ENCODE measurements around the gene CLSTN1. TPM values are rescaled to one million over a fixed set of nuclear protein-coding genes. Genes with fewer than 3 reads are reported as not detected.

Gene CLSTN1
- polyA plus RNA-seq, 5 donors, result 82.7 to 121 (median 94.8) TPM

DNA sequence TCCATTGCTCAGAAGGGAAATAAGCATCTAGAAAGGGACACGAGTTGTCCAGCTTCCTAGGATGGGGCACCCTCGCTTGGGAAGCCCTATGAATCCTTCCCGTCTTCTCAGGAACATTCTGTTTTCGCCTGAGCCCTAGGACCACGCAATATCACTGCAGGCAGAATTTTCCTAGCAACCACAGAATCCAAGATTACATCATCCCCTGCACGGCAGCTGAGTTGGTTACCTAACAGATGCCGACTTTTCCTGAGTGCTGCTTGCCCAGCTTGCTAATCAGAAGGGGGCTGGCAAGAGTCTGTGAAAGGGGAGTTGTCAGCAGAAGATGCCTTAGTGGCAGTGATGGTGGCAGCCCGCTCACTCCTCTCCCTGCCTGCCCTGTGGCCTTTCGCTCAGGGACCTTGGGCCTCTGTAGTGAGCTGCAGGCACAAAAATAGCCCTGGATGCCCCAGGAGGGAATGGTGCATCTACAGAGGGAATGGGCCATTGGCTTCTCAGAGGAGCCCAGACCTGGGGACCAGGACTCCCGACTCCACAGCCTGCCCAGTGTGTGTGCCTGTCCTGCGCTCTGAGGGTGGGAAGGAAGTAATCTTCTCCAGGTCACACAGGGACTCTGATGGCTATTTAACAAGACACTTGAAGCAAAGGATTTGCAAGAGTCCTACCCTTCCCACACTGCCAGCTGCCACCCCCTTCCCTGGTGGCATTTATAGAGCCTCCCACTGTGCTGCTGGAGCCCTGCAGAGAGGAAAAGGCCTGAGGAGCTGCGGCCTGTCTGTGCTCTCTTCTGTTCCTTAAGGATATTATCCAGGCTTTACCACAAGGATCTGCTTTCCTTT, 28.9 kb upstream of the CLSTN1 start:
- DNase-seq, result no peak

DNA sequence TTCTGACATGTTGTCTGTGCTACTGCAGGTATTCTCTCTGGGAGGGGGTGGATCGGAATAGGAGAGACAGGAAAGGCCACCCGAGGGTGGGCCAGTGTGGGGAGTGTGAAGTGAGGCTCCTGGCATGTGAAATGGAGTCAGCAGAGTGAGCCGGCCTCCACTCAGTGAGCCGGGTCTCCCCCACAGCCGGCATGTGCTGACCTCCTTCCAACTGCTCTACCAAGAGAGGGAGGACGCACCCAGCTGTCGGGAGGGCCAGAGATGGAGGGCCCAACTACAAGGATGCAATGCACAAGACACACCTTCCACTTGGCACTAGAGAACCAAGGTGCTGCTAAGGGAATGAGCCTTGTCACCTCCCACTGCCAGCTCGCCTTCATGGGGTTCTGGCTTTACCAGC, 28.2 kb upstream of the CLSTN1 start:
- no peak for DNase-seq

DNA sequence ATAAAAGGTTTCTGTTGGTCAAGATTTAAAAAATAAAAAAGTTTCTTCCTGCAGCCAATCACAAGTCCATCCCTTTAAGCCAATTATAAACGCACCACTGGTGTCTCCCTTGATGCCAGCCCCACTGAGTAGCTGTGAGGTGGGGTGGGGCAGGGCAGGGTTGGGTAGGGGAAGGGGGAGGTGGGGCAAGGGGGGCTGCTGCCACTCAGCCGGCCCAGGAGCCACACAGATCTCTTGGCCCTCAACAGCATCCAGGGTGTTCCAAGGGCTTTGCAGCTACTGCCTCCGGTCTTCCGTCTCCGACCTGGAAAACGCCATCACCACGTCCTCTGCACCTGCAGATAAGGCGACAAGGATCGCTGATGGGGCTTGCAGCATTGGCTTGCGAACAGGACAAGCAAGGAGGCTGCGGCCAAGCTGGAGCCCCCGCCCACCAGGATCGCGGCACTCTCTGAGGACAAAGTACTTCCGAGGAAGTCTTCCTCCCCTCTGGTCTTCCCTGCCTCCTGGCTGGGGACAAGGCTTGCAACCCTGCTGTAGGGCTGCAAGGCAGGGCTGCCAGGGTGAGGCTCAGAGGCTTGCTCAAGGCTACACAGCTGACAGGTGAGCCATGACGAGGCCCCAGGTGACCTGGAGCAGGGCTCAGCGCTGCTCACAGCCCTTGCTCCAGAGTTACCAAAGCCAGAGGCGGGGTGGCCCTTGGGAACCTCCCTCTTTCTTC, 26.8 kb upstream of the CLSTN1 start:
- DNase-seq, result no peak

DNA sequence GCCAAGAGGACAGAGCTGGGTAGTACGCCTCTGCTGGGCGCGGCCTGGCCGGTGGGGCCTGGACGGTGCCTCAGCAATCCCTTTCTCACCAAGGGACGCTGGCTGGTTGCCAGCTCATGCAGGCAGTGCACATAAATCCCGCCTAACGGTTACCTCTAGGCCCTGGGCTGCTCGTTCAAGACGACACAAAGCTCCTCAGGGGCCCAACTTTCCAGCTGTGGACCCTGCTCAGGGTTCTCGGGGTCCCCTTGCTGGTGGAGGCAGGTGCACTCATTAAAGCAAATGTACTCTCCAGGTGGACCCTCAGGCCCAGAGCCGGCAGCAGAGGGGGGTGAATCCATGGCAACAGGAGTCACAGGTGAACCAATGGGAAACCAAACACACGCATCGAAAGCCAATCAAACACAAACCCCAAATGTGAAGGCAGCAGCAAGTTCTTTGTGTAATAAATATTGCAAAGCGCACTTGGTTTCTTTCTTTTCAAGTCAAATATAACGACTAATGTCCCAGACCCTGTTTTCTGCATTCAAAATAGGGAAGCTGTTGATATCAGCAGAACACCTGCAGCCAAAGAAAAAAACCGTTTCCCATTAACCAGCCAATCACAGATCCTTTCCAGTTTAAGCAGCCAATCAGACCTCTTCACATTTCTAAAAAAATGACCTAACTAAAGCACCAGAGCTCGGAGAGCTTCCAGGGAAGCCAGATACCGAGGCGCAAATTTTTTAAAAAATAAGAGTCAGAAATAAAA, 26.1 kb upstream of the CLSTN1 start:
- no peak for DNase-seq

DNA sequence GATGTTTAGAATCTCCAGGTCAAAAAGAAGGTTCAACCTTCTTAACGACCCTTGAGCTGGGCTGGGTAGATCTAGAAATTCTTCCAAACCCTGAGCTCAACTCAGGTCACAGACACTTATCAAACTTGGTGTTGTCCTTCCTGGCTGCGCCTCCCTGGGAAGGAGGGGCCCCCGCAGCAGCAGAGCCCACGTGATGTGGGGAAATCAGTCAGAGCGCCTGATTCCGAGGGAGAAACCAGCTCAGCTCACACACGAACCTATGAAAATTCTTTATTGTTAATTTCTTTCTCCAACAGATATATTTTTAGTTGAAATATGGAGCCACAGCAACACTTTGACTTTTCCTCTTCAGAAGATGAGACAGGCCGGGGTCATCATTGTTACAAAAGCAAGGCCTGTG, 24.3 kb upstream of the CLSTN1 start:
- DNase-seq, result no peak

DNA sequence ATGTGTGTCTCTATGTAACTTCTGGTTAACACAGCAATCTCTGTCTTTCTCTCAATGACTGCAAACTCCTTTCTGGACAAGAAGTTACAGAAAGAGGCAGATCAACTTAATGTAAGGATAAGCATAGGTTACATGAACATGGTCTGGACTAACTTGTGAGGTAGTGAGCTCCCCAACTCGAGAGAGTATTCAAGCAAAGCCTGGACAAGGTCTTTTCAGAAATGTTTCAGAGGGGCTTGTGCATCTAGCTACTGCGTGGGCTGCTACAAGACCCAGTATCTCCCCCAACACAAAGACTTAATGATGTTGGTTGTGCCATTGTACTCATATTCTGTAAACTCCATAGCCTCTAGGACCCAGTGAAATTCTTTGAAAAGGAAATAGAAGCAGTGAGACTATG, 23.5 kb upstream of the CLSTN1 start:
- DNase-seq, result no peak

DNA sequence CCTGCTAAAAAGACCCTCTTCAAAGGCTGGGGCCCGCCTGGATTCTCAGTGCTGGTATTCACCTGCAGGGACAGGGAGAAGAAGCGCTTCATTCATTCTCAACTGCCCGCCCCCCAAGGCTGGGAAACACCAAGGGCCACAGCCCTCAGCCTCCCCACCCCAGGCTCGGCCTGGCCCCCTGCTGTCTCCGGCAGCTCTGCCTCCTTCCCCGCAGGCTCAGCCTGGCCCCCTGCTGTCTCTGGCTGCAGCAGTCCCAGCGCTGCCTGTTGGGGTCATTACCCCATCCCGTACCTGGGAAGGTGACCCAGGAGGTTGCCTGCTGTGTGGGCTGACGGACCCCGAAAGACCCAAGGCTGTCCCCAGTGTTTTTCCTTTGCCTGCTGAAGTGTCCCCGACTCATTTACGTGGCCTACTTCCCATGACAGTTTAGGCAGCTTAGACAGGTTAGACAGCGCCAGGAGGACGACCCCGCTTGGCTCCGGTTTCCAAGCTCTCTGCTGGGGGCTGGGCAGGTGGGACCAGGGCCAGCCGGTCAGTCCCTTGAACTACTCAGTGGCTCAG, 22.9 kb upstream of the CLSTN1 start:
- no peak for DNase-seq

DNA sequence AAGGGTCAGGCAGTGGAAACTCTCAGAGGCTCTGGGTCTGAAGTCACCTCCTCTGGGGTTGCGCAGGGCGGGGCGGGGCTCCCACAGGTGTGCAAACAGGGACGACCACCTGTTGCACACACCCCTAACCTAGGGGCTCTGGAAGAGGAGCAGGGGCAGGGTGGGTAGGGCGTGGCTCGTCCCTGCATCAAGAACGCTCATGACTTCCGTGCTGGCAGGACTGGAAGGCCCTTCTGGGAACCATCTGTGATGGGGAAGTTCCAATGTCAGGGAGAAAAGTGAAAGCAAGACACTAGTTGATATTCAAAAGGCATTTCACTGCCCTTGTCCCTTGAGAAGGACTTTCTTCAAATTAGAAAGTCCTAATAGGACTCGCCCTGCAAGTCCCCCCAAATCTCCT, 22.1 kb upstream of the CLSTN1 start:
- DNase-seq, result no peak

DNA sequence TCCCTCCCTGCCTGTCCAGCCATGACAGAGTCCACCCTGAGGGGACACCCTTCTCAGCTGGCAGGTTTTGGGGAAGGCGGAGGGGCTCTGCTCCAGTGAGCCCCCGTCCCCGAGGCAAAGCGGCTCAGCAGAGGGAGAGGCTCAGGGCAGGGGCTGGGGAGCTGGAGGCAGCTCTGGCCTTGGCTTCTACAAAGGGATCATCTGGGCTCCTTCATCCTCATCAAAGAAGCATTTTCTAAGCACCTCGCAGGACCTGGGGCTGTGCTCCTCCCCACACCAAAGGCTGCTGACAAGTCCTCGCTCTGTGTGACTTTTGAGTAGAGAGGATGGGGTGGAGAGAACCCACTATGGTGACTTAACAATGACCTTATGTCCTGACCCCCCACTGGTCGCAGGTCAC, 21.0 kb upstream of the CLSTN1 start:
- DNase-seq, result no peak

DNA sequence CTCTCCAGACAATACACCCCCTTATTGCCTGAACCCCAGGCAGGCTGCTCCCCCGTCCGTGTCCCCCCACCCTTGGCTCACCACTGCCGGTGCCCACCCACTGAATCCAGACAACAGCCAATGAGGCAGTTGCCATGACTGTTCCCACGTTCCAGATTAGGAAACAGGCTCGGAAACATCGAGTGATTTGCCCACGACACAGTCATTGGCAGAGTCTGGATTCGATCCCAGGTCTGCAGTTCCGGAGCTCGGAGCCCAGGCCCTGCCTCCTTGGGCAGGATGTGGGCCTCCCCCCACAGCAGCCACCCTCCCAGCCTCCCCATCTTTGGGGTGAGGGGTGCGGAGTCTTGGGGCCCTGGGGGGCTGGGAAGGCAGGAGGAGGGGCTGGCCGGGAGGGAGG, 20.3 kb upstream of the CLSTN1 start:
- no peak for DNase-seq

DNA sequence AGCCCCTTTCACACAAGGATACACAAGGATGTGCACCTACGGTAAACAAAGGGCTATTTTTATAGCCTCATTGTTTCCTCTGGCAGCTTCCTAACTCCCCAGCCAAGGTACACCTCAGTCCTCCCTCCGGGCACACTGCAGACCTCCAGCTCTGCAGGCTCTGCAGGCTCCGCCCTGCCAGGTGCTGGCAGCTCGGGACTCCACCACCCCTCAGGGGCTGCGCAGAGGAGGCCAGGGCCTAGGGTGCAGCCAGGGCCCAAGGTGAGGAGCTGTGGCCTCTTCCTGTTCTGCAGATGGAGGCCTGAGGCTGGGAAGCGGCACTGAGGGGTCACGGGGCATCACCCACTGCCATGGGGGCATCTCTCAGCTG, 19.8 kb upstream of the CLSTN1 start:
- DNase-seq, result no peak

DNA sequence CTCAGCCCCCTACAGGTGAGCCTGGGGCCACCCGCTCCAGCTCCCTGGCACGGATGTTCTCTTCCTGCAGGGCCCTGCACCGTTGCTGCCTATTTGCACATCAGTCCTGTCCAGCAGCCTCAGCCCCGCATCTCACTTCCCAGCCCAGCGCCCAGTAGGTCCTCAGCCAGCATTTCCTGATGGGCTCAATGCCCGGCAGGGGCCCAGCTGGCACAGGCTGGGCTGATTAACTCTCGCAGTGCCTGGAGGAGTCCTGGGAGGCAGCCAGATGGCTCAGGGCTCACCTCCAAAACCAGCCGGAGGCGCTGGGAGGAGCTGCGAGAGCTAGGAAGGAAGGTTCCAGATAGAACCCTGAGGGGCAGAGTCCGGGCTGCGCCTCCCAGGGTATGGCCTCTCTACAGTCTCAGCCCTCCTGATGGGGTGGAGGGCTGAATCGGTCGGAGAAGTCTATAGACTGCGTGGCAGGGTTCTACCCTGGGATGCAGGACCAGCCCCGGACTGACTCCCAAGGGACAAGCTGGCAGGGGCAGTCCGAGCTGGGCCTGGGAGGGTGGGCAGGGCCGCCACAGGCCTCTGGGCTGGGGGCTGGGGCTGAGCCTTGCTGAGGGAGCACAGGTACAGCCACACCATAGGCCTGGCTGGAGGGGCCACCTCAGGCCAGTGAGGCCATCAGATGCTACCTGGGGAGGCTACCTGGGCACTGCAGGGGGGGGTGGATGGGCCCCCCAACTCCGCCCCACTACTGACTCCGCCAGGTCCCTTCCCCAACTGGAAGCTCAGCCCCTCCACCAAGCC, 19.2 kb upstream of the CLSTN1 start:
- no peak for DNase-seq

DNA sequence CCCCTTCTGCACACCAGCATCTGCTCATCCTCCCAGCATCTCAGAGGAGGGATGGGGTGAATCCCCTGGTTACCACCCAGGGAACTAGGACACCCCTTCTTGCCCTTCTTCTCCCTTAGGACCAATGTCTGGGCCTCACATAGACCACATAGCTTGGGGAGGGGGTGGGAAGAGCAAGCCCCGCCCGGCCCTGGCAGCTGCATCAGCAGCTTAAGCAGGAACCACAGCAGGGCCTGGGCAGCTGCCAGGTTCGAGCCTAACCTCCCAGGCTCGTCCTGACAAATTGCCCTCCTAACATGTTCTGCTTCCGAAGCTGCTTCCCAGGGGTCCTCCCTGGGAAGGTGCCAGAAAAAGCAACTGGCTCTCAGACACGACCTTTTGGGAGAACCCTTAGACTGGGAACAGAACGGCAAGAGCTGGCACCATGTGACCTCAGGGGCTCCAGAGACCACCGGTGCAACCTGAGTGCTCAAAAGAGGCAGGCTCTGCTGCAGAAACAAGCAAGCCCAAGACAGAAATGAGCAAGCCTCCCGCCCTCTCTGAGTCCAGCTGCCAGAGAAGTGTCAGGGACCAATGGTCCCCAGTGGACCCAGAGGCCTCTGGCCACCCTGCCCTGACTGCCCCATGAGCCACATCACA, 18.4 kb upstream of the CLSTN1 start:
- no peak for DNase-seq

DNA sequence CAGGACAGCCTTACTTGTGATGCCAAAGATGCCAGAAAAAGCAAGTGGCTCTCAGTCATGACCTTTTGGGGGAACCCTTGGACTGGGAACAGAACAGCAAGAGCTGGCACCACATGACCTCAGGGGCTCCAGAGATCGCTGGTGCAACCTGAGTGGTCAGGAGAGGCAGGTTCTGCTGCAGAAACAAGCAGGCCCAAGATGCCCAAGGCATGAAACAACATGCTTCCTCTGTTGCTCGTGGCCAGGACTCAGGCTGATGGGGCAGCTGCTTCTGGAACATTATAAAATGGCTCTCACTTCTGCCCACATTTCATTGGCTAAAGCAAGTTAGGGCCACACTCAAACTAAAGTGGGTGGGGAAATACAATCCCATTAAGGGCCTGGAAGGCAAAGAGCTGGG, 17.7 kb upstream of the CLSTN1 start:
- no peak for DNase-seq

DNA sequence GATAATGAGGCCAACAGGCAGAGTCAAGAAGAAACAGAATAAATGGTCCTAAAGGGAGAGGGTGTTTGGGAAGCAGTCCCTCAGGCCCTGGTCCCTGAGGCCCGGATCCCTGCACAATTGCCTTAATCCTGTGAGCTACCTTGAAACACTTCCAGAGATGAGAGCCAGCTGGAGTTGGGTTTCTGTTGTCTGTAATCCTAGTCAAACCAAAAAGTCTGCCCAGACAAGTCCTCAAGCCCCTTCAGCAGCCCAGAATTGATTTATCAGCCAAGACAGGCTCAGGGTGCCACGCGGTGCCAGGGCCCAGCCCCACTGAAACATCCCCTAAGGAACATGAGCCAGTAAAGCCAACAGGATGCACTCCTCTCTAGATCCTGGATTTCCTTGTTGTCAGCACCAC, 16.4 kb upstream of the CLSTN1 start:
- DNase-seq, result no peak

DNA sequence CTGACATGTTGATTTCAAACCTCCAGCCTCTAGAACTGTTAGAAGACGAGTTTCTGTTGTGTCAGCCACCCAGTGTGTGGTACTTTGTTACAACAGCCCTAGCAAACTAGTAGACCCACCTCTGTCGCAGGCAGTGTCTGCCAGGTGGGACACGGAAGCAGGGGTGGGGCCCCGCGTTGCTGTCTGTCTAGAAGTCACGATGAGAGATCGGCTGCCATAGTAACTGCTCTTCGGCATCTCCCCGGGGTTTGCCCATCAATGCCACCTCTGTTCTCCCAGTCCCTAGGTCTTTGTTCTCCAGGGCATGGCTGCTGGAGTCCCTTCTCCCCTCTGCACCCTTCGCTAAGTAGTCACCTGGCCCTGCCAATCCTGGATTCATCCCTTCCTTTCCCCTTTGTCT, 15.2 kb upstream of the CLSTN1 start:
- no peak for DNase-seq

DNA sequence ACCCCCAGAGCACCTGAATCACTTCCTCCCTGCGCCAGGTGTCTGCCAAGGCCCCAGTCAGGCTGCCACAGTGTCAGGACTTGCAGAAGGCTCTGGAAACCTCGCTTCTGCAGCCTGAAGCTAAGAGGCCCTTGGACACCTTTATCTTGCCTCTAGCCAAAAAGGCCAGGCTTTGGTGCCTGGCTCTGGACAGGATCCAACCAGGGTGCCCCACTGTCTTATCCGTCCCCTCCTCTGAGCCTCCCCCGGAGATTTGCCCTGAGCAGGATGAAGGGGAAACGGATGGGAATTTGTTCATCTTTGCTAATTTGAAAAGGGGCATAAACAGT, 12.8 kb upstream of the CLSTN1 start:
- DNase-seq, result no peak

DNA sequence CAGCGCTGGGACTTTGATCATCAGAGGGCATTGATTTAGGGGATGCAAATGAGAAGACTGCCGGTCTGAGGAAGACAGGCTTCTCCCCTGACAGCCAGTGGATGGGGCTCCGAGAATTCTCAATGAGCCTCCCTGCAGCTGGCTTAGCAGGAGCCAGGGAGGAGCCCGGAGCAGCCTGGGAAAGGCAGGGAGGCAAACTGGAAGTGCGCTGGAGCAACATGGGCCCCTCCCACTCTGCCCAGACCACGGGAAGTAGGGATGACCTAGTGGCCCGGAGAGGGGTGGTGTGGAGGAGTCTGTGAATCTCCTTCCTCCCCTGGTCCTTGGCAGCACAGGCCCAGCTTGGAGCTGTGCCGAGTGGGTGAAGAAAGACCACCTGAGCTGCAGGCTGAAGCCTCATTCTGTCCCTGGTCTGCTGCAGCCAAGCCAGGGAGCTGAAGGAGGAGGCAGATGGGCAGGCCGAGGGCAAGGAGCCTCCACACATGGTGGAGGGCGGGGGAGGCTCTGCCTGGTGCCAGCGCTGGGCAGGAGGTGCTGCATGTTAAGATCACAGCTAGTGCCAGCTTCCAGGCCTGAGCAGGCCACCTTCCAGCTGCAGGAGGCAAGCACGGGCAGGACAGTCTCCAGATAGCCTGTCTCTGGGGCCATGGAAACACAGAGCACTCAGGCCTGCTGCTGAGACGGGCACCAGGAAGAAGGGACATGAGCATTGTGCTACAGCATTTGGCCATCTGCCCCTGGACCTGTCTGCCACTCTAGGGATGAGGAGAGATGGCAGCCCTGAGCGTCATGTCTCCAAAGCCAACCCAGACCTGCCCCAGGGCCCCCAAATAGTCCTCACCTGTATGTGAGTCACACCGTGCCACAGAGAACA, 12.2 kb upstream of the CLSTN1 start:
- no peak for DNase-seq

DNA sequence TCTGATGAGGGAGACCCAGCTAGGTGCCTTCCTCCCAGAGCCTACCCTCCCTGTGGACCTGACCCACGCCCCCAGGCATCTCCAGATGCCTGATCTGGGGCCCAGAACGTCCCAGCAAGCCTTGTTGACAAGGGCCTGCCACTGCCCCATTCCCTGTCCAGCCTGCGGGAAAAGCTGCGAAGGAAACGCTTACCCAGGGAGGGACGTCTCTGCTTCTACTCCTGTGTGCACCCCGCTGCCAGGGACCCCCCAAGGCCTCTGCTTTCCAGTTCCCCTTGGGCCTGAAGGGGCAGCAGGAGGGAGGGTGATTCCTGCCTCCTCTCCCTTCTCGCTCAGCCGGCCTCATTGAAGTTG, 11.6 kb upstream of the CLSTN1 start:
- DNase-seq, result no peak

DNA sequence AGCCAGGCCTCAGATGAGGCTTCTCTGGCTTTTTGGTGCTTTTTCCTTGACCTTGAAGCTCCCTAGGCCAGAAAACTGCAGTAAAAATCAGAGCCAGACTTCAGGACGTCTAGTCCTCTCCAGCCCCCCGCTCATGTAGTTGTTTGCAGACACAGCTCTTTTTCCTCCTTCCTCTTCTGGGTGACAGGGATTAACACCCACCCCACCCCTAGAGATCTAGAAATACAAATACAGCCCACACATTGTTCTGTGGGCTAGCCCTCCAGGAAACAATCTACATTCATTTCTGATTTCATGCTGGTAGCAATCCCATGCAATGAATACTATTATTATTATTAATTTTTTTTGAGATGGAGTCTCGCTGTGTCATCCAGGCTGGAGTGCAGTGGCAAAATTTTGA, 9.9 kb upstream of the CLSTN1 start:
- DNase-seq, result no peak

Data from right lung (tissue), 5 donors.